ENCODE results near the gene TSFM. TPM values are rescaled to one million over a fixed set of nuclear protein-coding genes. Genes with fewer than 3 reads are reported as not detected.

TSFM gene
- total and polyA plus RNA-seq, 9 of the 15 experiments (the other 6 are each of a cell fraction or from before 2014, with no cell fraction given) = 44.6 to 198 (median 60.2) TPM

DNA sequence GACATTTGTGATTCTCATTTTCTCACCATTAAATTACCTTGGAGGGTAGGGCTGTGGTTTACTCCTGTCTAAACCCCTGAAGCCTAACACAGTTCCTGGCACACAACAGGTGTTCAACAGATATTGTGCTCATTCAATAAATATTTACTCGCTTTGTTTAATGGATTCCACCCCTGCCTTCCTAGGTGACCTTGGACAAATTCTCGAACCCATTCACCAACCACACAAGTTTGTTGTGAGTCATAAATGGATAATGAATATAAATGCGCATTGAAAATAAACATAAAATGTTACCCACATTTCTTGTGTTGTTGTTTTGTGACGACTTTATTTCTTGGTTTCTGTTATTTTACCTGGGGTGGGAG, 362 bp upstream of the TSFM start:
- ChIA-PET CTCF (ENCODE audit: low intra/inter-chr PET ratio) (interaction anchor here (0.6 to 1.9 kb wide), 2 partner anchors 25 to 122 kb away, joined by 3 to 14 read pairs; no protein-coding TSS in a partner anchor), POLR2A (interaction anchor here (0.6 to 1.4 kb wide), 4 partner anchors 9 to 14 kb away, joined by 3 to 9 read pairs (median 5); partner anchors contain the start of genes EEF1AKMT3 and METTL1)
- H3K4me1 ChIP-seq (replicated peaks in 1 of 2; ENCODE audit: control insufficient read depth in 2 of 2, insufficient read depth in 2 of 2, low read length in 2 of 2) = peaks cover 8 to 12% of the 10 kb centered on the region in 2 experiments; a peak in 4 of 5 replicates
- 23% methylated on average over 4 of the region's 4 CpGs for WGBS (ENCODE audit: insufficient coverage, low coverage, missing lambda C conversion rate)
- intact Hi-C loops (cut with micrococcal nuclease) (no loop called here), in situ Hi-C loops (cut with MboI) (no loop called here)
- H3K36me3 ChIP-seq (ENCODE audit: control insufficient read depth, insufficient read depth, low read length) = peaks cover 41% of the 10 kb centered on the region
- H3K79me2 ChIP-seq (ENCODE audit: control insufficient read depth, insufficient read depth, low read length) = peaks cover 28% of the 10 kb centered on the region
- peak overlapping the region; percentile 55 for H3K27ac ChIP-seq (ENCODE audit: extremely low read depth, low read depth, low read length)
- peak overlapping the region; percentile 69 for H3K4me3 ChIP-seq
- FAIRE-seq (no peak), DNase-seq (ENCODE audit: extremely low read depth in 1 of 4, low spot score in 3 of 4) (no peak), ATAC-seq (no peak)
- H2AFZ ChIP-seq (ENCODE audit: low read depth, low read length) = peak overlapping the region; percentile 86
- no peak for TF ChIP-seq ZNF24 (IDR thresholded peaks at IDR 0.05)
- TF ChIP-seq NFATC3 (IDR thresholded peaks at IDR 0.05) = 0 out of 2 replicates have a peak, but pooled peaks have one; percentile 66
- no peak for TF ChIP-seq JUNB (CRISPR knock-in tag; conservative IDR thresholded peaks at IDR 0.05)
- peak; percentile 60; the same call in 1 of the 2 replicates for TF ChIP-seq GTF2E2 (tag; IDR thresholded peaks at IDR 0.05)
- no peak for TF ChIP-seq CHD1 (IDR thresholded peaks at IDR 0.05; ENCODE audit: low read length)
- no peak for TF ChIP-seq BRF1 (IDR thresholded peaks at IDR 0.05; ENCODE audit: borderline replicate concordance, extremely low read depth, insufficient read length)
- TF ChIP-seq KDM5B (IDR thresholded peaks at IDR 0.05; ENCODE audit: insufficient replicate concordance, low read depth, low read length) = no peak
- TF ChIP-seq ZNF263 (CRISPR knock-in tag; IDR thresholded peaks at IDR 0.05; ENCODE audit: borderline replicate concordance) = no peak
- no peak for TF ChIP-seq KAT8 (IDR thresholded peaks at IDR 0.05; ENCODE audit: low read depth)
- TF ChIP-seq LEF1 (IDR thresholded peaks at IDR 0.05) = no peak
- TF ChIP-seq, protein P1, sequence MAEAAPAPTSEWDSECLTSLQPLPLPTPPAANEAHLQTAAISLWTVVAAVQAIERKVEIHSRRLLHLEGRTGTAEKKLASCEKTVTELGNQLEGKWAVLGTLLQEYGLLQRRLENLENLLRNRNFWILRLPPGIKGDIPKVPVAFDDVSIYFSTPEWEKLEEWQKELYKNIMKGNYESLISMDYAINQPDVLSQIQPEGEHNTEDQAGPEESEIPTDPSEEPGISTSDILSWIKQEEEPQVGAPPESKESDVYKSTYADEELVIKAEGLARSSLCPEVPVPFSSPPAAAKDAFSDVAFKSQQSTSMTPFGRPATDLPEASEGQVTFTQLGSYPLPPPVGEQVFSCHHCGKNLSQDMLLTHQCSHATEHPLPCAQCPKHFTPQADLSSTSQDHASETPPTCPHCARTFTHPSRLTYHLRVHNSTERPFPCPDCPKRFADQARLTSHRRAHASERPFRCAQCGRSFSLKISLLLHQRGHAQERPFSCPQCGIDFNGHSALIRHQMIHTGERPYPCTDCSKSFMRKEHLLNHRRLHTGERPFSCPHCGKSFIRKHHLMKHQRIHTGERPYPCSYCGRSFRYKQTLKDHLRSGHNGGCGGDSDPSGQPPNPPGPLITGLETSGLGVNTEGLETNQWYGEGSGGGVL (CRISPR knock-in tag; IDR thresholded peaks at IDR 0.05) = no peak
- no peak for TF ChIP-seq SREBF2 (CRISPR knock-in tag; IDR thresholded peaks at IDR 0.05)
- TF ChIP-seq TAF9B (IDR thresholded peaks at IDR 0.05; ENCODE audit: partially characterized antibody) = no peak
- peak; percentile 11 for TF ChIP-seq ASH1L (IDR thresholded peaks at IDR 0.05; ENCODE audit: borderline replicate concordance, low read depth, partially characterized antibody)
- TF ChIP-seq, protein P2, sequence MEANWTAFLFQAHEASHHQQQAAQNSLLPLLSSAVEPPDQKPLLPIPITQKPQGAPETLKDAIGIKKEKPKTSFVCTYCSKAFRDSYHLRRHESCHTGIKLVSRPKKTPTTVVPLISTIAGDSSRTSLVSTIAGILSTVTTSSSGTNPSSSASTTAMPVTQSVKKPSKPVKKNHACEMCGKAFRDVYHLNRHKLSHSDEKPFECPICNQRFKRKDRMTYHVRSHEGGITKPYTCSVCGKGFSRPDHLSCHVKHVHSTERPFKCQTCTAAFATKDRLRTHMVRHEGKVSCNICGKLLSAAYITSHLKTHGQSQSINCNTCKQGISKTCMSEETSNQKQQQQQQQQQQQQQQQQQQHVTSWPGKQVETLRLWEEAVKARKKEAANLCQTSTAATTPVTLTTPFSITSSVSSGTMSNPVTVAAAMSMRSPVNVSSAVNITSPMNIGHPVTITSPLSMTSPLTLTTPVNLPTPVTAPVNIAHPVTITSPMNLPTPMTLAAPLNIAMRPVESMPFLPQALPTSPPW (CRISPR knock-in tag; IDR thresholded peaks at IDR 0.05) = no peak
- peak overlapping the region; percentile 96 for H3K4me2 ChIP-seq (ENCODE audit: insufficient read depth, low read length)
- H3K9me3 ChIP-seq (replicated peaks; ENCODE audit: control insufficient read depth, insufficient read depth, low read depth, low read length) = no peaks in the 10 kb centered on the region
- H3K9ac ChIP-seq (ENCODE audit: insufficient read depth in 1 of 2, low read depth in 2 of 2, low read length in 2 of 2) = peak overlapping the region in 1 of 2 experiments; percentile 89; a peak in 2 of 4 replicates
- H4K20me1 ChIP-seq (replicated peaks; ENCODE audit: control insufficient read depth, insufficient read depth, low read length) = no peaks in the 10 kb centered on the region
- no peaks in the 10 kb centered on the region for H3K9me1 ChIP-seq (ENCODE audit: control insufficient read depth, insufficient read depth, low read length)
- BruUV-seq (replicated peaks) = no TSS peak
- H3K27me3 ChIP-seq (ENCODE audit: control insufficient read depth in 2 of 2, insufficient read depth in 2 of 2, low read length in 2 of 2) = no peaks in the 10 kb centered on the region

Data from K562 (cell line).